Subcutaneous adipose tissue (tissue), 4 donors: ENCODE data around the gene ERCC6. TPM values are rescaled to one million over a fixed set of nuclear protein-coding genes. Genes with fewer than 3 reads are reported as not detected.

Experiments
- CTCF ChIP-seq: fragments of 450-650 bp; IDR thresholded peaks from one replicate; pipeline ENCODE4 v1.5.1; 2016; ENCODE audit warnings: low read depth, mild to moderate bottlenecking, control low read depth, antibody characterized with exemption, moderate library complexity
- total RNA-seq, 4 donors: library from RNA; depleted of rRNA; stranded (reverse); fragments of >200 nt; gene quantifications; one replicate each; pipeline ENCODE4 v1.1.0, GENCODE V29; 2016

The ERCC6 gene
- 10 to 100 TPM; 12.7 to 20.6 (median 17.1) TPM for total RNA-seq

GRCh38 chr10:49538381-49539319, at the start of gene ERCC6:
Gene ERCC6 (minus strand): TSS chr10:49539121.
- no peak for TF ChIP-seq CTCF

GRCh38 chr10:49587981-49588380, 49.1 kb upstream of the ERCC6 start:
- TF ChIP-seq CTCF = no peak

GRCh38 chr10:49585387-49585786, 46.5 kb upstream of the ERCC6 start:
- no peak for TF ChIP-seq CTCF

GRCh38 chr10:49579621-49580020, 40.7 kb upstream of the ERCC6 start:
- TF ChIP-seq CTCF = no peak

GRCh38 chr10:49578392-49578791, 39.5 kb upstream of the ERCC6 start:
- no peak for TF ChIP-seq CTCF

- no peak for TF ChIP-seq CTCF
These were observed 38.4 kb upstream of the ERCC6 start for GRCh38 chr10:49577182-49577925.

- no peak for TF ChIP-seq CTCF
These were observed 36.7 kb upstream of the ERCC6 start for GRCh38 chr10:49575489-49576072.
